Central memory CD8-positive, alpha-beta T cell (primary cell): ENCODE results near the gene RGS19.
A peak's percentile ranks its signal among the peaks of the same experiment; 100 is the strongest.

Experiments
- ATAC-seq: fragments of 150-1000 bp; cut with Tn5 transposase; replicated peaks from 2 replicates; pipeline ENCODE4 v1.10.0; 2022; ENCODE audit warnings: mild to moderate bottlenecking, moderate FRiP score, moderate number of reproducible peaks; ENCODE audit not compliant: poor library complexity, severe bottlenecking; ENCODE audit errors: extremely low read depth
- DNase-seq, 2 donors: peaks; one replicate each; pipeline ENCODE4 v3.0.0; 2021; ENCODE audit warnings: low spot score in 2 of 2
- H3K27ac Mint-ChIP-seq: one replicate; pipeline ENCODE4 v1.8.0; 2022; ENCODE audit warnings: low read depth, mild to moderate bottlenecking, moderate library complexity, mixed read lengths
- H3K27me3 Mint-ChIP-seq: one replicate; pipeline ENCODE4 v1.8.0; 2022; ENCODE audit warnings: mixed read lengths
- H3K36me3 Mint-ChIP-seq: one replicate; pipeline ENCODE4 v1.8.0; 2022; ENCODE audit warnings: mild to moderate bottlenecking, moderate library complexity, mixed read lengths; ENCODE audit not compliant: insufficient read depth
- H3K4me1 Mint-ChIP-seq: one replicate; pipeline ENCODE4 v1.8.0; 2022; ENCODE audit warnings: mixed read lengths
- H3K4me3 Mint-ChIP-seq: one replicate; pipeline ENCODE4 v1.8.0; 2022; ENCODE audit warnings: mild to moderate bottlenecking, moderate library complexity, mixed read lengths
- H3K9me3 Mint-ChIP-seq: one replicate; pipeline ENCODE4 v1.8.0; 2022; ENCODE audit warnings: mixed read lengths

The RGS19 gene

GRCh38 chr20:64083804-64084684, 4.7 kb upstream of the RGS19 start, which contains the start of gene LKAAEAR1:
Gene LKAAEAR1, minus strand, starts transcription at chr20:64084398. Its CDS starts 179 bp downstream, at chr20:64084219.
- DNase-seq = no peak
- H3K4me1 Mint-ChIP-seq = peaks cover 38% of the 10 kb centered on the region
- H3K27ac Mint-ChIP-seq = no peak within 1 kb of the TSS
- H3K36me3 Mint-ChIP-seq = peaks cover 8% of the 10 kb centered on the region
- H3K27me3 Mint-ChIP-seq = no peaks in the 10 kb centered on the region
- H3K9me3 Mint-ChIP-seq = no peaks in the 10 kb centered on the region
- H3K4me3 Mint-ChIP-seq = peak within 1 kb of the TSS; percentile 86
- no peak for ATAC-seq

DNA sequence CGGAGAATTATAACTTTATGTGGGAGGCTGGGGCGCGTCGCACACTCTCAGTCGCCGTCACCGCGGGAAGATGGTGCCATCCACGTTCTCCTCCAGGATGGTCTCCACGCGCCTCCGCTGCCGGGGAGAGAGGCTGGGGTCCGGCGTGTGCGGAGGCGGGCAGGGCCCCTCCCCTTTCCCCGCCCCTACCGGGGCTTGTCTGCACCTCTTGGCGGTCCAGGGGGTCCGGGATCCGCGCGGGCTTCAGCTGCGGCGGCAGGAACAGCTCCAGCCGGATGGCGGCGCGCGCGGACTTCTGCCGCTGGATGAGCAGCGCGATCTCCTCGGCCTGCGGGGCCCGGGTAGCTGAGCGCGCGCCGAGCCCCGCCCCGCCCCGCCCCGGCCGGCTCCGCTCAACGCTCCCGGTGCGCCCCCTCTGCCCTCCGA, 4.1 kb upstream of the RGS19 start:
- Mint-ChIP-seq H3K27ac (no peak overlapping the region), H3K27me3 (no peaks in the 10 kb centered on the region), H3K36me3 (peaks cover 8% of the 10 kb centered on the region), H3K4me1 (peaks cover 41% of the 10 kb centered on the region), H3K9me3 (no peaks in the 10 kb centered on the region), H3K4me3 (peak overlapping the region; percentile 78)
- ATAC-seq = peak; percentile 42
- peak in 1 of 2 donors; percentile 44 for DNase-seq

- H3K27ac Mint-ChIP-seq = no peak overlapping the region
Observed at GRCh38 chr20:64082820-64083377, 3.6 kb upstream of the RGS19 start.

GRCh38 chr20:64082126-64082731, 2.9 kb upstream of the RGS19 start:
- Mint-ChIP-seq H3K27ac (peak overlapping the region; percentile 71), H3K36me3 (peaks cover 9% of the 10 kb centered on the region), H3K27me3 (no peaks in the 10 kb centered on the region), H3K9me3 (no peaks in the 10 kb centered on the region), H3K4me3 (peak overlapping the region; percentile 78), H3K4me1 (peaks cover 50% of the 10 kb centered on the region)
- no peak for DNase-seq
- ATAC-seq = no peak

More at GRCh38 chr20:64082820-64083377, 3.6 kb upstream of the RGS19 start:
- no peaks in the 10 kb centered on the region for H3K27me3 Mint-ChIP-seq
- no peaks in the 10 kb centered on the region for H3K9me3 Mint-ChIP-seq
- peak overlapping the region; percentile 78 for H3K4me3 Mint-ChIP-seq
- no peak for DNase-seq
- no peak for ATAC-seq
- peaks cover 43% of the 10 kb centered on the region for H3K4me1 Mint-ChIP-seq
- H3K36me3 Mint-ChIP-seq = peaks cover 8% of the 10 kb centered on the region

DNA sequence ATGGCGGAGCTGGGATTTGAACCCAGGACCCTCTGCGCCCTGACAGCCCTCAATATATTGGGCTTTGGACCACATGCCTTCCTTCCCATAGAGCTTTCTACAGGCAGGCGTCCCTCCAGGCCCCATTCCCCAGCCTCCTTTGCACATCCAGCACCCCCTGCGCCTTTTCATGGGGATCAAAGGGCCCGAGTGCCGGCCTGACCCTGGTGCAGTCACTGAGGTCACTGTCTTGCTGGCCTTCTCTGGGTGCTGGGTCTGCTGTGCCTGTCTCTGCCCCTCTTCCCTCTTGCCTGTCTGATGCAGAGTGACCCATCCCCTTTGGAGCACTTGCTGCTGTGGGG, 2.3 kb upstream of the RGS19 start:
- H3K9me3 Mint-ChIP-seq = no peaks in the 10 kb centered on the region
- DNase-seq (no peak), ATAC-seq (no peak)
- peaks cover 53% of the 10 kb centered on the region for H3K4me1 Mint-ChIP-seq
- peak overlapping the region; percentile 71 for H3K27ac Mint-ChIP-seq
- H3K27me3 Mint-ChIP-seq = no peaks in the 10 kb centered on the region
- peak overlapping the region; percentile 78 for H3K4me3 Mint-ChIP-seq
- peaks cover 10% of the 10 kb centered on the region for H3K36me3 Mint-ChIP-seq

GRCh38 chr20:64080813-64081623, 1.7 kb upstream of the RGS19 start:
- no peaks in the 10 kb centered on the region for H3K27me3 Mint-ChIP-seq
- ATAC-seq = no peak
- H3K4me3 Mint-ChIP-seq = peak overlapping the region; percentile 78
- DNase-seq = no peak
- H3K36me3 Mint-ChIP-seq = peaks cover 10% of the 10 kb centered on the region
- no peaks in the 10 kb centered on the region for H3K9me3 Mint-ChIP-seq
- H3K4me1 Mint-ChIP-seq = peaks cover 53% of the 10 kb centered on the region
- H3K27ac Mint-ChIP-seq = peak overlapping the region; percentile 71

DNA sequence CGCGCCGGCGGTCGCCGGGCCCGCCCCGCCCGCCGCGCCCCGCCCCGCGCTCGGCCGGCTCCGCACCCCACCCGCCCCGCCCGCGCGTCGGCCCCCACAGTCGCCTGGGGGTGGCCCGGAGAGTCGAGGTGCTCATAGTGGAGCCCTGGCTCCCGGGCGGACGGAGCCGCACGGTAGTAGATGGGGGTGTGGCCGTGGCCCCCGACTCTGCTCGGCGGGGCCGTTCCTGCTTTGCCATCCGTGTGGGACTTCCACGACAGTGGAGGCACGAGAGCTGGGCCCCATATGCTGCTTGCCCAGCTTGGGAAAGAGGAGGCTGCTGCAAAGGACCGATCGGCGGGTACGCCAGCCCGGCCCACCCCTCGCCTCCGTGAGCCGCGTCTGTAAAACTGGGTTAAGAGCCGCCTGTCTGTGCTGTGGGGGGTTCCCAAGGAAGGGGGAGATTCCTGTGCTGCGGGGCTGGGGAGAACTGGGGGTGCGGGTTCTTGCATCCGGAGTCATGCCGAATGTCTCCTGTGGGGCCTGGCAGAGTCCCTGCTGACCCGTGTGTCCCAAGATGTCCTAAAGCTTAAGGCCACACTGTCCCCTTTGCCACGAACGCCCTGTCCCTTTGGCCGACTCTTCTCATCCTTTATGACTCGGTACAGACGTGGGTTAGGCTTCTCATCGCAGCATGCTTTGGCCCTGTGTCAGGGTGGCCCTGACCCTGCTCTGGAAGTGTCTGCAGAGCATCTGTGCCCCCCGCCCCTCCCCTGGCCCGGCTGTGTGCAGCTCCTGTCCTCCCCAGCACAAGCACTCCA, 895 bp upstream of the RGS19 start, which contains the start of gene OPRL1:
OPRL1 (plus strand) TSS at position 70 of the 800 bp plus-strand sequence. CDS start 12,639 bp downstream, outside the sequence.
- H3K9me3 Mint-ChIP-seq = no peaks in the 10 kb centered on the region
- peak within 1 kb of the TSS; percentile 70 for H3K27ac Mint-ChIP-seq
- no peaks in the 10 kb centered on the region for H3K27me3 Mint-ChIP-seq
- peaks cover 10% of the 10 kb centered on the region for H3K36me3 Mint-ChIP-seq
- H3K4me1 Mint-ChIP-seq = peaks cover 60% of the 10 kb centered on the region
- DNase-seq = peak in 1 of 2 donors; percentile 55
- ATAC-seq = peak; percentile 47
- peak within 1 kb of the TSS; percentile 93 for H3K4me3 Mint-ChIP-seq

DNA sequence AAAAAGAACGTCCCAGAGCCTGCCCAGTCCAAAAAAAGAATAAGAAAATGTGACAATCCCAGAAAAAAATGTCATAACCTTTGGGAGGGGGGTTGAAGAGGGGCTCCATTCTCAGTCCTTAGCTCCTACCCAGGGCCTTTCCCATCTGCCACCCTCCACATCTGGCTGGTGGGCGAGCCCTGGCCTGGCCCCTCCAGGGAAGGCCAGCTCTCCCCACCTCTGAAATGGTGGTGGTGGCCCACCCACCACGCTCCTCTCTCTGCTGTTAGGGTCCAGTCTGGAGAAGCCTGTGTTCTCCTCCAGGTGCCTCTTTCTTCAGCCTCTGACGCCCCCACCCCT, 415 bp downstream of the RGS19 start:
- Mint-ChIP-seq H3K9me3 (no peaks in the 10 kb centered on the region), H3K4me1 (peaks cover 52% of the 10 kb centered on the region), H3K4me3 (peak overlapping the region; percentile 93)

DNA sequence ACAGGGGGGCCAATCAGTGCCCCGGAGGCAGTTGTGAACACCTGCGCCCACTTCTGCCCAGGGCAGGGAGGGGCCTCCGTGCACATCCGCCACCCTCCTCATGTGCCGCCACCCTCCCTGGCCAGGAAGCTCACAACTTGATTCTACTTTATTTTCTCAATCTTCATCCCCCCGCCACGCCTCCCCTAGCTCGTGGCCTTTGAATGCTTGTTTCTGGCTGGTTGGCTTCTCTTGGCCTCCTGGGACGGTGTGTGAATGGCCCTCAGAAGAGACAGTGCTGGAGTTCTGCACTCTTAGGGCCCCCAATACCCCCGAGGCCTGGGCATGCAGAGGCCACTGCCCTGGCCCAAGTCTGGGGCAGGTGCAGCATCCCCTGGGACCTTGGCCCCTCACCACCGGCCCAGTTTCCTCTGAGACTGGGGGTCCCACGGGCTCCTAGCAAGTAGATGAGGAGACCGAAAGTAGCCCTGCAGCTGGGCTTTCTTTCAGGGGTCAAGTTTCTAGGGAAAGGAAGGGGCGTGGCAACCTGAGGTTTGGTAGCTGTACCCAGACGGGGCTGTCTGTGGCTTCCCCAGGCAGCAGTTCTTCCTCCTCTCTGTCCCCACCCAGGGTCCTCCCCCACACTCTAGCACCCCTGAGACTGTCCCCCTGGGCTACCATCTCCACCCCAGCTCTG, 1.3 kb downstream of the RGS19 start:
- ATAC-seq (peak; percentile 66), DNase-seq (peak; percentile 49 to 59)
- peaks cover 49% of the 10 kb centered on the region for H3K4me1 Mint-ChIP-seq
- no peaks in the 10 kb centered on the region for H3K9me3 Mint-ChIP-seq
- peaks cover 13% of the 10 kb centered on the region for H3K36me3 Mint-ChIP-seq
- peak overlapping the region; percentile 93 for H3K4me3 Mint-ChIP-seq
- H3K27ac Mint-ChIP-seq = peak overlapping the region; percentile 70
- no peaks in the 10 kb centered on the region for H3K27me3 Mint-ChIP-seq

More for the DNA sequence above, 415 bp downstream of the RGS19 start:
- no peak for ATAC-seq
- Mint-ChIP-seq H3K36me3 (peaks cover 14% of the 10 kb centered on the region), H3K27me3 (no peaks in the 10 kb centered on the region), H3K27ac (peak overlapping the region; percentile 70)
- DNase-seq = no peak

- H3K9me3 Mint-ChIP-seq = no peaks in the 10 kb centered on the region
Observed at GRCh38 chr20:64077541-64077875, 1.8 kb downstream of the RGS19 start.

DNA sequence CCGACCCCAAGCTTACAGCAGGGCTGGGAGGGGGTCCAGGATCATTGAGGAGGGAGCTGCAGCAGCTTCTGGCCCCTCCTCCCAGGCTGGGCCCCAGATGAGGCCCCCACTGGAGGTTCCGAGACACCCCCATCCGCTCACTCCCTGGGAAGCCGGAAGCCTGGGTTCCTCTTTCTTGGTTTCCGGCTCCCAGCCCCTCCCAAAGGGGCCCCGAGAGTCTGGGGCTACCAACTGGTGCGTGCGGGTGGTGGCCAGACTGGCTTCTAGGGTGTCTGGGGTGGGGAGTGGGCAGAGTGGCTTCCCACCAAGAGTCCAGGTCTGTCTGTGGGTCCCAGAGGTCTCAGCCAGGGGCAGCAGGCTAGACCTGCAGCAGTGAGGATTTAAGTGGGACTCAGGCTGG, 2.2 kb downstream of the RGS19 start:
- H3K4me3 Mint-ChIP-seq = peak overlapping the region; percentile 93
- H3K9me3 Mint-ChIP-seq = no peaks in the 10 kb centered on the region
- H3K4me1 Mint-ChIP-seq = peaks cover 40% of the 10 kb centered on the region
- peak overlapping the region; percentile 41 for H3K27ac Mint-ChIP-seq
- no peaks in the 10 kb centered on the region for H3K27me3 Mint-ChIP-seq
- DNase-seq = no peak
- H3K36me3 Mint-ChIP-seq = peaks cover 13% of the 10 kb centered on the region
- ATAC-seq = no peak

More at GRCh38 chr20:64077541-64077875, 1.8 kb downstream of the RGS19 start:
- no peaks in the 10 kb centered on the region for H3K27me3 Mint-ChIP-seq
- peak overlapping the region; percentile 70 for H3K27ac Mint-ChIP-seq
- ATAC-seq (peak; percentile 4), DNase-seq (no peak)
- peaks cover 13% of the 10 kb centered on the region for H3K36me3 Mint-ChIP-seq
- peak overlapping the region; percentile 93 for H3K4me3 Mint-ChIP-seq
- peaks cover 44% of the 10 kb centered on the region for H3K4me1 Mint-ChIP-seq
